ENCODE measurements around the gene TAOK1.
A peak's percentile ranks its signal among the peaks of the same experiment; 100 is the strongest.
"Not testable (repeated sequence)": the region's sequence is repeated elsewhere in the genome, so short reads cannot be mapped to it uniquely, and the experiment has no call there.

The TAOK1 gene

GRCh38 chr17:29549177-29549923, 159.2 kb downstream of the TAOK1 start:
- DNase-seq (ENCODE audit: low read depth) = no peak

GRCh38 chr17:29555840-29556239, 165.7 kb downstream of the TAOK1 start:
- DNase-seq (ENCODE audit: low read depth) = no peak

DNA sequence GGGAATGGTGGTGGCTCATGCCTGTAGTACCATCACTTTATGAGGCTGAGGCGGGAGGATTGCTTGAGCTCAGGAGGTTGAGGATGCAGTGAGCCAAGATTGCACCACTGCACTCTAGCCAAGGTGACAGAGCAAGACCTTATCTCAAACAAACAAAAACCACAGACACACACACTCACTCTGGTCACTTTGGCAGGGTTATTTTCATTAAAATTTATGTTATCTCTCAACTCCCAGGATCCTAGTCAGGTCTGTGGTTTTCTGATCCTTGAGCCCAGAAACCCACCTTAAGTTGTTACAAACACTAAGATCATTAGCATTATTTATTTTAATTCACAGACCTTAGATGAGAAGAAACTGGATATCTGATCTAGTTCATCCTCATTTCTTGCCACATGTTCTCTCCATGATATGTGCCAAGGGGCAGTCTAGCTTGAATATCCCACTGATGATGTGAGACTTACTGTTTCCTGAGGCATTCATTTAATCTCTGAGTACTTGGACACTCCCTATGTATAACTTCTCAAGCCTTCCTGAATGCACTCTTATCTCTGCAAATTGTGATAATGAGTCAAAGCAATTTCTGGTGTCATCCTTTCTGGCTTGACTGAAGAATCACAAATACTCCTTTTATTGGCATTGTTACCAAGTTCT, 167.0 kb downstream of the TAOK1 start:
- no peak for DNase-seq (ENCODE audit: low read depth)

- no peak for DNase-seq (ENCODE audit: low read depth)
Observed at GRCh38 chr17:29557739-29558116, 167.6 kb downstream of the TAOK1 start.

DNA sequence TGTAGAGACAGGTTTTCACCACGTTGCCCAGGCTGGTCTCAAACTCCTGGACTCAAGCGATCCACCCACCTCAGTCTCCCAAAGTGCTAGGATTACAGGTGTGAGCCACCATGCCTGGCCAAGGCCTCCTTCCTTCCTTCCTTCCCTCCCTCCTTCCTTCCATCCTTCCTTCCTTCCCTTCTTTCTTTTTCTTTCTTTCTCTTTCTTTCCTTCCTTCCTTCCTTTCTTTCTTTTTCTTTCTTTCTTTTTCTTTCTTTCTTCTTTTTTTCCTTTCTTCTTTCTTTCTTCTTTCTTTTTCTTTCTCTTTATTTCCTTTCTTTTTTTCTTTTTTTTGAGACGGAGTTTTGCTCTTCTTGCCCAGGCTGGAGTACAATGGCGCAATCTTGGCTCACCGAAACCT, 168.0 kb downstream of the TAOK1 start:
- DNase-seq (ENCODE audit: low read depth) = not testable (repeated sequence)

DNA sequence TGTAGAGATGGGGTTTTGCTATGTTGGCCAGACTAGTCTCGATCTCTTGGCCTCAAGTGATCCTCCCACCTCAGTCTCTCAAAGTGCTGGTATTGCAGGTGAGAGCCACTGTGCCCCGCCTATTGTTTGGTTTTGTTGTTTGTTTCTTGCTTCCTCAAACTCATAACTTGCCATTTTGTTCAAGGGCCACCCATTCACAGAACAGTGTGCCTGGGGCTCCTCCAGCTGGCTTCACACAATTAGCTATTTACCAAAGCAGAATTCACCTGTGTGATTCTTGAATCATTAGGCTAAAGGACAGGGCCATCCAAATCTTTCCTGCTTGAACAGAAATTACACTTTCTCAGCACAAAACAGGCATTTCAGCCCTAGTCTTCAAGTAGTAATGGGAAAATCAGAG, 169.5 kb downstream of the TAOK1 start:
- DNase-seq (ENCODE audit: low read depth) = no peak

DNA sequence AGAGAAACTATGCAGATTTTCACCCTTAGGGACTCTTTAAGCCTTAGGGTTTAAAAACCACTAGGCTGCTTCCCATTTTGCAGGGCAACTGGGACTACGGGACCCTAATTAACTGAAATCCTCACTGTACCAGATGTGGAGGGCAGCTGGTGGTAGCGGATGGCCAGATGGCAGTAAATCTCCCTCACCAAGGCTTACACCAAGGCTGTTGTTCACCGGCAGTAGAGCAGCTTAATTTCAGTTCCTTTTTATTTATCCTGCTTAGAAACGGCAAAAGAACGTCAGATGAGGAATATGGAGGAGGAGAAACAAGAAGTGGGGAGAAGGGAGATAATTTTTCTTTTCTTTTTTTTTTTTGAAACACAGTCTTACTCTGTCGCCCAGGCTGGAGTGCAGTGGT, 170.2 kb downstream of the TAOK1 start:
- no peak for DNase-seq (ENCODE audit: low read depth)

- no peak for DNase-seq (ENCODE audit: low read depth)
Observed at GRCh38 chr17:29561554-29562517, 171.7 kb downstream of the TAOK1 start.

DNA sequence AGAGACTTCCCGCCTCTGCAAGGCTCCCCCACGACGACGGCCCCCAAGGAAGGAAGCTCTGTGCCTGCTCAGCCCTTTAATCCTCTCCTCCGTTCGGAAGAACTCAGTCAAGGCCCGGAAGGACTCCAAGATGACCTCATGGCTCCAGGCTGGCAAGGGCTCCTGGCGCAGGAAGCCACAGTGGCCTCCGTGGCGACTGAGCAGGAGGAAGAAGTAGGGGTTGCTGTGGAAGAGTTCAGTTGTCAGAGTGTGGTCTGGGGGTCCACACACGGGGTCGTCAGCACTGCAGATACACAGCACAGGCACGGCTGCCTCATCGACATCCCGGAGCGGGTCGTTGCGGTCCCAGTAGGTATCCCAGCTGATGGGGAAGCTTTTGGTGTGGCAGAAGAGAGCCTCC, 172.5 kb downstream of the TAOK1 start:
- no peak for DNase-seq (ENCODE audit: low read depth)

- no peak for DNase-seq (ENCODE audit: low read depth)
Observed at GRCh38 chr17:29563816-29564215, 173.7 kb downstream of the TAOK1 start.

DNA sequence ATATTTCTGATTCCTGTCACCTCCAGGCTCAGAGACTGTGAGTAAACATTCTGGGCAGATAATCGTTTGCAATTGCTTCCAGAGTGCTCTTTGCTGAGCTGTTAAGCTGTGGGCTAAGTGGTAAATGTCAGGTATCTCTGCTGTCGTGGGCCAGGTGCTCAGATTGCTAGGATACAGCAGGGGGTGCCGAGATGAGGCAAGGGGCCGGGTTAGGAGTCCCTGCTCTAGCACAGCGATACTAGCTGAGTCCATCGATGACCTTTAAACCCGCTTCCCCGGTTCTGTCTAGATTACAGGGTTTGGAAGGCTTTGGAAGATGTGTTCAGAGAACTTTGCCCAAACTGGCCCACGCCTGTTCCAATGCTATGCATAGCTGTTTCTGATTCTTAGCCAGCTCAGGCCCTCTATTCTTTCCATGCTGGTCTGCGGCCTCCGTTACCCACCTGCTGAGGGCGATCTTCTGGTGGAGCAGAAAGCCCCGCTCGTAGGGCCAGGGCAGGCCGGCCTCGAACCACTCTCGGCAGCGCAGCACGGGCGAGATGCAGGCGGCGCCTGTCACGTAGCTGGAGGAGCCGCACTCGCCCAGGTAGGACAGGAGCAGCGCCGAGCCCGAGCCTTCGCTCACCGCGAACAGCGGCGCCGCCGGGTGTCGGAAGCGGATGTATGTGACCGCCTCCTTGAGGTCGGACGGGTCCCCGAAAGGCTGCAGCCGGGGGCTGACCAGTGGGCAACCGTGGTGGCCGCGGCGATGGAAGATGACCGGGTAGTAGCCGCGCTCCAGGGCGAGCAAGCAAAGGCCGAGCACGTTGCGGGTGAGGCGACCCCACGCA, 175.7 kb downstream of the TAOK1 start:
- no peak for DNase-seq (ENCODE audit: low read depth)

DNA sequence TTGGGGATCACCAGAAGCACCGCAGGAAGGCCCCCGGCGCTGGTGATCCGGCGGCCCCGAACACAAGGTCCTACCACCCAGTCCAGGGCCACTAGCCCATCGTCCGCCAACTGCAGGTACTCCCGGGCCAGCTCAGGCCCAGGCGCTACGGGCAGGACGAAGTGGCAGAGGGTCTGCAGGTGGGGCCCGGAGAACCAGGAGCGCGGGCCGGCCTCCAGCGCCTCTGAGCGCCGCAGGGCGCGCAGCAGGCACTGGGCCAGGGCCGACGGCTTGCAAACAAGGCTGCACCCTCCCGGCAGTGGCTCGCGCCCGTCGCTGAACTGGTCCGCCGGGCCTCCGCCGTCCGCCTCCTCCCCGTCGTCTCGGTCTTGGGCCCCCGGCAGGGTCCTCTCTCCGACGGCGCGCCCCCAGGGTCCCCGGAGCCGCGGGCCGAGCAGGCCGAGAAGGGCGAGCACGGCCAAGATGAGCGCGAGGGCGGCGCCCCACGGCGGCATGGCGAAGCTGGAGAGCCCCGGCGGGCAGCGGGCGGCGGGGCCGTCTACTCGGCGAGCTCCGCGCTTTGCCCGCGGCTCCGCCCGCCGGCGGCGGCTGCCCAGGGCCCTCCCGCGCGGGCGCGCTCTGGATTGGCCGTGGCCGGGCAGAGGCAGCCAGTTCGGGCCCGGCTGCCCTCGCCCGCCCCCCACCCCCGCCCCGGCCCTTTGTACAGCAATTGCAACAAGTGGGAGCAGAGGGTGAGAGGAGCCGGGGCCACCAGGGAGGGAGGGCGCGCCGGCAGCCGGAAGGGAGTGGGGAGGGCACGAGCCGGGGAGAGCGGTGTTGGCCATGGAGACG, 176.5 kb downstream of the TAOK1 start, which contains the start of gene ABHD15:
TSS of gene ABHD15 (minus strand) at position 565 of the 831 bp plus-strand sequence. CDS start at position 494, 71 bp downstream.
- peak; percentile 34 for DNase-seq (ENCODE audit: low read depth)

- no peak for DNase-seq (ENCODE audit: low read depth)
Observed at GRCh38 chr17:29567304-29567553, 177.1 kb downstream of the TAOK1 start.

GRCh38 chr17:29567554-29568330, 177.6 kb downstream of the TAOK1 start:
- peak; percentile 62 for DNase-seq (ENCODE audit: low read depth)

GRCh38 chr17:29568331-29569244, 178.4 kb downstream of the TAOK1 start, which contains the start of gene TP53I13:
Gene TP53I13 (plus strand): TSS chr17:29568701. CDS start chr17:29568759, 58 bp downstream.
- peak; percentile 82 for DNase-seq (ENCODE audit: low read depth)

DNA sequence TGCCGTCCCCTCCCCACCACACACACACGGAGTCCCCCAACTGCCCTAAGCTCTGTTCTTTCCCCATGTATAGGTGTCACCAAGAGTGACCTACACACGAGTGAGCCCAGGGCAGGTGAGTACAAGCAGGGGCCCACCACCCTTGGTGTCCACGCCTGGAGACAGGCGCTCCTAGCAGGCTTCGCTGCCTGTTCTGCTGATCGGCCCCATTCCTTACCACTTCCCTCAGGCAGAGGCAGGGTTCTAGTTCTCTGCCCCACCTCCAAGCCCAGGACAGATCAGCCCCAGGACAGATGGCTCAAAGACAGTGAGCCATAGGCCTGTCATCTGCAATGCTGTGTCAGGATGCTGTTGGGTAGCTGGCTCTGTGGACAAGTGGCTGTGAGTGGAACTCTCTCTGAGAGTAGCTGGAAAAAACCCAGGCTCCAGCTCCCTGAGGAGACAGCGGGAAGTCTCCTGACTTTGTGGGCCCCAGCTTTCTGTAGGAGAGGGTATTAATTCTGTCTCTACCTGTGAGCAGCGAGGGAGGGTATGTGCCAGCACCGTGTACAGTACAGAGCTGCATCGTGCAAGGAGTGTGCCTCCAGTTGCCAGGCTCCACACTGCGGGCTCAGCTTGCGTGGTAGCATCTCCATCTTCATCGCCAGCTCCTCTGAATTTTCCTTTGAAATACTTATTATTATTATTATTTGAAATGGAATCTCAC, 179.2 kb downstream of the TAOK1 start:
- DNase-seq (ENCODE audit: low read depth) = no peak

- no peak for DNase-seq (ENCODE audit: low read depth)
Observed at GRCh38 chr17:29570521-29570920, 180.4 kb downstream of the TAOK1 start.

DNA sequence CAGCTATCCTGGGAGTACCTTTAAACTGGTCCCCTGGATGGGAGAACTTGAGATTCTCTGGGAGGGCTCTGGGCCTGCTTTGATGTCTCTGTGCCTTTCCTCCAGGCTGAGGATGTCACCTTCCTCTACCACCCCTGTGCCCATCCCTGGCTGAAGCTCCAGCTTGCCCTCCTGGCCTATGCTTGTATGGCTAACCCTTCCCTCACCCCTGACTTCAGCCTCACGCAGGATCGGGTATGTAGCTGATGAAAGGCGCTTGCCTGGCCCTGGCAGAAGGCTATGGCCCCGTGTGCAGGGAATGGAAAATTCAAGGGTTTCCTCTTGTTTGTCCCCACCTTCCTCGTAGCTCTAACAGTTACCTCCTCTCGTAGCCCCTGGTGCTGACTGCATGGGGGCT, 181.3 kb downstream of the TAOK1 start:
- no peak for DNase-seq (ENCODE audit: low read depth)

All from T-helper 22 cell (primary cell).